ENCODE results near the gene TNFSF11.

TNFSF11 gene

DNA sequence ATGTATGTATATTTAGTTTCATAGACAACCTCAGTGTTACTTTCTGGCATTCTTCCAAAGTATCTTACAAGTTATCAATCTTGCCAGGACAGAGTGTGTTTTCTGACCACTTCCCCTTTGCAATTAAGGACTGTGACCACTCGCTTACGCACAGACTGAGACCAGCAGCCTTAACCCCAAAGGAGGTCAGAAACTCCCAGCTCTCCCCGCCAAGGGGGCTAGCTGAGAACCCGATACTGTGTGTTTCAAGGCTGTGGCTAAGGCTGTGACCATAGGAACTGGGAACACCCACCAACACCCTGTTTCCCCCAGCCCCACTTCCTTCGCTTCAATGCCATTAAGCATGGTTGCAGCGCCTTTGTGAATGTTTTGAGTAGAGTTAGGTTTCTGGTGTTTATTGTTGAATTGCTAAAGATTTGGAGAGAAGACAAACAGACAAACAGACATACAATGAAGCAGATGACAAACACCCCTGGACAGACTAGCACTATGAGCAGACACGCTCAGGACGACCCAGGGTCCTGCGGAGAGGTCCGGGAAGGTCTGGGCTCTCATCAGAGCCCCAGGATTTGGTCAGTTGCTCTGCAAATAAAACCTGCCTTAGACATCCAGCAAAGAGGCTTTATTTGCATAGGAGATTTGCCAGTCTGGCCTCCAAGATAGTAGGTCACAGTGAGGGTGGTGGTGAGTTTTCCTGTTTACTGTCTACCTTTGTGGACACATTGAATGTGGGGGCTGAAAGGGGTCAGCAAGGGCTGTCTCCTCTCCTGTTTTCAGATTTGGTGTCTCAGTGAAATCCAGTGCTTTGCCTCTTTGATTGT is 25.0 kb upstream of the TNFSF11 start:
- TF ChIP-seq, protein P1, sequence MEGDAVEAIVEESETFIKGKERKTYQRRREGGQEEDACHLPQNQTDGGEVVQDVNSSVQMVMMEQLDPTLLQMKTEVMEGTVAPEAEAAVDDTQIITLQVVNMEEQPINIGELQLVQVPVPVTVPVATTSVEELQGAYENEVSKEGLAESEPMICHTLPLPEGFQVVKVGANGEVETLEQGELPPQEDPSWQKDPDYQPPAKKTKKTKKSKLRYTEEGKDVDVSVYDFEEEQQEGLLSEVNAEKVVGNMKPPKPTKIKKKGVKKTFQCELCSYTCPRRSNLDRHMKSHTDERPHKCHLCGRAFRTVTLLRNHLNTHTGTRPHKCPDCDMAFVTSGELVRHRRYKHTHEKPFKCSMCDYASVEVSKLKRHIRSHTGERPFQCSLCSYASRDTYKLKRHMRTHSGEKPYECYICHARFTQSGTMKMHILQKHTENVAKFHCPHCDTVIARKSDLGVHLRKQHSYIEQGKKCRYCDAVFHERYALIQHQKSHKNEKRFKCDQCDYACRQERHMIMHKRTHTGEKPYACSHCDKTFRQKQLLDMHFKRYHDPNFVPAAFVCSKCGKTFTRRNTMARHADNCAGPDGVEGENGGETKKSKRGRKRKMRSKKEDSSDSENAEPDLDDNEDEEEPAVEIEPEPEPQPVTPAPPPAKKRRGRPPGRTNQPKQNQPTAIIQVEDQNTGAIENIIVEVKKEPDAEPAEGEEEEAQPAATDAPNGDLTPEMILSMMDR (IDR thresholded peaks at IDR 0.05), result no peak

DNA sequence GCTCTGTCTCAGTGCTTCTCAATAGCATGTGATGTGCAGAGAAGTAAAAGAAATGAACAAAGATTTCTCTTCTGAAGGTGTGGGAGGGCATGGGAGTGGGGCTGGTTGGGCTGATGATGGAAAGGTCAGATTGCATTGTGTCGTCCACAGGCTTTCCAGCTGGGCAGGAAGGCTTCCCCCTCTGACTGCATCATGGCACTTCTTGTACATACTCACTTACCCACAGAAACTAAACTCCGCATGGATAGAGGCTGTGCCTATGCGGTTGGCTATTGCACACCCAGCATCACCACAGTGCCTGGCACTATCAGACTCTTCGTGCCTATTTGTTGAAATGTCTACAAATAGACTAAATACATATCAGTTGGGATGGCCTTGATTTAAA is 24.4 kb upstream of the TNFSF11 start:
- TF ChIP-seq, protein P1 (IDR thresholded peaks at IDR 0.05), result no peak

DNA sequence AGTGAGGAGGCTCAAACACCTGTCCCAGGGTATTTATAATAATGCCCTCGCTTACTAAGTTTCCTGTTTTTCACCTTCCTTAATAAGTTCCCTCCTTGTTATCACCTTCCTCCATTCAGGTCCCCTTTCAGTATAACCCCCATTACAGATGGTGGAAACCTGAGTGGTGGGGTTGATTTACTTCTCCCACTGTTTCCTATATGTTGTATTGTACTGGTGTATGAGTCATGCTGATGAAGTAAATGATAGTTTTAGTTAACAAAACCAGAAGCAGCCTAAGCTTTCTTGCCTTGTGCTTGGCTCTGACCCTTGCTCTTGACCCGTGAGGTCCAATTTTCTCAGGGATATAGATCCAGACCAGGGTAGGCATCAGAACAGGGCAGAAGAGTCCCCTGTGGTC is 22.3 kb upstream of the TNFSF11 start:
- TF ChIP-seq, protein P1 (IDR thresholded peaks at IDR 0.05), result no peak

DNA sequence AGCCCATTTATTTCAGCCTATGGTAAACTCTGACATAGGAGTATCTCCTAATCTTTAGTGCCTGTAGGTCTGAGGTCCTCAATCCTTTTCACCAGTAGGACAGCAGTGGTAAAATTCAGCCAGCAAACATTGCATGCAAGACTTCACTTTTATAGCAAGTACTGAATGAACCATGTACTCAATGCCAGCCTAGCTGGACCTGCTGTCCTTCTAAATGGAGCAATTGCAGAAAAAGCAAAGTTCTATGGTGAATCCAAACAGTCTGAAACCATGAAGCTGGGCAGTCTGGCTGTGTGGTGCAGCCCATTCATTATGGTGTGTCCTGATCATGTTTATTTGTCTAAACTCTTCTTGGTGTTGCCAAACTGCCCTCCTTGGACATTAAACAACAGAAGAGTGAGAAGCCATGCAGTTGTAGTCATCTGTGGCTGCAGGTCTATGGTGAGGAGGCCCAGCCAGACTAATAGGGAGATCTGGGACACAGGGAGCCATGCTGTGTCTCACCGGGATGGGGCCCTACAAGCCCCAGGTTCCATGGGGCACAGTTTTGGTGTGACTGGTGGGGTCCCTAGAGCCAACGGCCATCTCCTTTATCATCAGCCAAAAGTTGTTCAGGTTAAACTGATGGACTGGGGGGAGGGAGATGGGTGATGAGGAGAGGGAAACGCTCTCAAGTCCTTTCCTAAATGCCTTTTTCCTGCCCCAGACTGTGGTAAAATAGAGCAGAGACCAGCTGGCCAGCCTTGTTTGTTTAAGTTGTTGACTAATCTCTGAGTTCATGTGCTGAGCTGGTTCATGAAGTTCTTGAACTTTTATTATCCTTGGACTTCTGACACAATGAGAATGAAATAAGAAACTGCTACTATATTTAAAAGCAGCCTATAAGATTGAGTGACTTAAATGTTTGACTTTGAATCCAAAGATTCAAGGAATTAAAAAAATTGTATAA is 20.6 kb upstream of the TNFSF11 start:
- TF ChIP-seq, protein P1 (IDR thresholded peaks at IDR 0.05), result no peak

DNA sequence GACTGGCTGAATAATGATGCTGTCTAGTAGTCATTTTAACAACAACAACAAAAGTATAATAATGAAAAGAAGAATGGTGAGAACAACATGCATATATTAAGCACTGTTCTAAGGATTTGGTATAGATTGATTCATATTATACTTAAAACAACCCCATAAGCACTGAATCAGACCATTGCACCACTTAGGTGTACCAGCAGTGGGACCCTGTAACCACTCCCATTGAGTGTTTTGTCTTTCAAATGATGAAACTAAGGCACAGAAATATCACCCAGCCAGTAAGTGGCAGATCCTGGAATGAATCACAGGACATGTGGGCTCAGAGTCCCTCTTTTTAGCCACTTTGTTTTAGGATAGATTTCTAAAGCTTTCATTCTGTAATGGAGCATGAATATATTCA is 14.9 kb upstream of the TNFSF11 start:
- TF ChIP-seq, protein P1 (IDR thresholded peaks at IDR 0.05), result no peak

DNA sequence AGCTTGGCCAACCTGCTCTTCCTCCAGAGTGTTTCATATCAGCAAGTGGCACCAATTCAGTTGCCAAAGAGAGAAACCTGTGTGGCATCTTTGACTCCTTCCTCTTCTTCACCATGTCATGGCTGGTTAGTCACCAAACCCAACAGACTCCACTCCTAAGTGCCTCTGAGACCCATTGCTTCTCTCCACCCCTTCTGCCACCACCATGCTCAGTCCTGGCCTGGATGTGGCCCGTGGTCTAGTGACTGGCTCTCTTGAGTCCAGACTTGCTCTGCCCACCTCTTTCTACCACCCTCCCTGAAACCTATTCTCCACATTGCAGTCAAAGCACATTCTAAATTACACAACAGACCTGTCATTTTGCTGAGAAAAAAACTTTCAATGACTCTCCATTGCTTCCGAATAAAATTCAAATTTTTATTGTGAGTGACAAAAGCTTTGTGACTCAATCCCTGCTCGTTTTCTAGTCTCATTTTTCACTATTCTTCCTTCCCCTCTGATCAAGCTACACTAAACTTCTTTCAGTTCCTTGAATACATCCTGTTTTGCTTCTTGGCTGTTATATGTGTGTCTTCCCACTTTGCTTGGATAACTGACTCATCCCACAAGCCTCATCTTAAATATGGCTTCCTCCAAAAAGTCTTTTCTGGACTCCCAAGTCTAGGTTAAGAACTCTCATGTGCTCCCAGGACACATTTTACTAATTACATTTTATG is 12.0 kb upstream of the TNFSF11 start:
- TF ChIP-seq, protein P1 (IDR thresholded peaks at IDR 0.05), result no peak

DNA sequence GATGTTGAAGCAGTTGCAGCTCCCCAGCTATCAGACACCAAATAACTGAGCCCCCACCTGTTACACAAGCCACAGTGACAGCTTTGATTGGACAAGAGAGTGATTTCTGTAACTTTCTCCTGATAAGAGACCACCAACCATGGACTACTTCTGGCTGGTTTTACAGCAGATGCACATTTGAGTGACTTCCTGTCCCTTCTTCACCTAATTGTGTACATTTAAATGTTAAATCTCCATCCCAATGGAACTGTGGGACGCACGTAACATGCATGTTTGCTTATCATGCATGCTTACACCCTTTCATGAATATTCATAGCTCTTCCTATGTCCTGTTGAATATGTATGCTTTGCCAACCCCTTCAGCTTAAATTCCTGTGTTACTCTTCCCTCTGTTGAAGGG is 6.0 kb upstream of the TNFSF11 start:
- TF ChIP-seq, protein P1 (IDR thresholded peaks at IDR 0.05), result no peak
